Suprapubic skin (tissue), 4 donors: Measurements from ENCODE around the gene GPR137B. TPM values are rescaled to one million over a fixed set of nuclear protein-coding genes. Genes with fewer than 3 reads are reported as not detected.

Experiments used
- DNase-seq, 2 donors: peaks; one replicate each; pipeline ENCODE4 v3.0.0-alpha.2; 2019; ENCODE audit warnings: low spot score in 2 of 2
- H3K27ac ChIP-seq: fragments of 200-600 bp; sonication (generic); one replicate; pipeline ENCODE4 v1.5.1; 2019
- H3K27me3 ChIP-seq: fragments of 200-600 bp; sonication (generic); one replicate; pipeline ENCODE4 v1.5.1; 2019
- H3K36me3 ChIP-seq: fragments of 200-600 bp; sonication (generic); one replicate; pipeline ENCODE4 v1.5.1; 2019
- H3K4me1 ChIP-seq: fragments of 200-600 bp; sonication (generic); one replicate; pipeline ENCODE4 v1.5.1; 2019
- H3K4me3 ChIP-seq: fragments of 200-600 bp; sonication (generic); one replicate; pipeline ENCODE4 v1.5.1; 2019; ENCODE audit warnings: mild to moderate bottlenecking
- H3K9me3 ChIP-seq: fragments of 200-600 bp; sonication (generic); one replicate; pipeline ENCODE4 v1.5.1; 2019
- CTCF ChIP-seq, 2 donors: fragments of 200-600 bp in 1 of 2; fragments of 450-650 bp in 1 of 2; sonication (generic) in 1 of 2; IDR thresholded peaks; one replicate each; pipeline ENCODE4 v1.5.1; 2016 to 2019; ENCODE audit warnings: antibody characterized with exemption in 2 of 2, mild to moderate bottlenecking in 1 of 2, moderate library complexity in 1 of 2
- EP300 ChIP-seq: sonication (generic); formaldehyde crosslinking; IDR thresholded peaks from one replicate; pipeline ENCODE4 v1.6.1; 2017; ENCODE audit warnings: antibody characterized with exemption
- POLR2A ChIP-seq, 2 donors: fragments of 450-650 bp; IDR thresholded peaks; one replicate each; pipeline ENCODE4 v1.6.1; 2017; ENCODE audit warnings: antibody characterized with exemption in 2 of 2, mild to moderate bottlenecking in 2 of 2, moderate library complexity in 2 of 2
- POLR2AphosphoS5 ChIP-seq, 3 donors: sonication (generic); formaldehyde crosslinking; IDR thresholded peaks; one replicate each; pipeline ENCODE4 v1.6.1; 2017; ENCODE audit warnings: antibody characterized with exemption in 3 of 3
- WGBS: methylation state at CpG from one replicate; pipeline ENCODE4 v1.1.5; 2018; 5-methylcytosine and 5-hydroxymethylcytosine counted together
- total RNA-seq, 4 donors: library from RNA; depleted of rRNA; stranded (reverse); fragments of >200 nt; gene quantifications; one replicate each; pipeline ENCODE4 v1.1.0, GENCODE V29; 2016

GPR137B gene
- total RNA-seq, 4 donors from 2014 or later: 34.9 to 60.0 (median 47.2) TPM

GRCh38 chr1:236168716-236169429 lies 26.5 kb downstream of the GPR137B start:
- TF ChIP-seq CTCF (IDR thresholded peaks at IDR 0.05): peak in 1 of 2 donors; percentile 9
- TF ChIP-seq POLR2AphosphoS5 (IDR thresholded peaks at IDR 0.05): no peak
- TF ChIP-seq POLR2A (IDR thresholded peaks at IDR 0.05): no peak
- no peak for TF ChIP-seq EP300
- no peak overlapping the region for H3K4me3 ChIP-seq
- WGBS: 93% methylated on average over 9 of the region's 10 CpGs
- H3K27me3 ChIP-seq: no peaks in the 10 kb centered on the region
- no peaks in the 10 kb centered on the region for H3K9me3 ChIP-seq
- H3K36me3 ChIP-seq: peaks cover 12% of the 10 kb centered on the region
- H3K27ac ChIP-seq: no peak overlapping the region
- H3K4me1 ChIP-seq: no peaks in the 10 kb centered on the region
- peak in 1 of 2 donors; percentile 71 for DNase-seq

GRCh38 chr1:236172041-236172579 lies 29.8 kb downstream of the GPR137B start:
- TF ChIP-seq EP300 (no peak), POLR2AphosphoS5 (IDR thresholded peaks at IDR 0.05) (no peak), CTCF (IDR thresholded peaks at IDR 0.05) (no peak), POLR2A (IDR thresholded peaks at IDR 0.05) (no peak)
- peaks cover 8% of the 10 kb centered on the region for H3K36me3 ChIP-seq
- H3K27ac ChIP-seq: no peak overlapping the region
- H3K9me3 ChIP-seq: no peaks in the 10 kb centered on the region
- H3K4me1 ChIP-seq: no peaks in the 10 kb centered on the region
- no peaks in the 10 kb centered on the region for H3K27me3 ChIP-seq
- H3K4me3 ChIP-seq: no peak overlapping the region
- no peak for DNase-seq

GRCh38 chr1:236173174-236173767 lies 30.9 kb downstream of the GPR137B start:
- Histone ChIP-seq H3K9me3 (no peaks in the 10 kb centered on the region), H3K4me3 (no peak overlapping the region), H3K36me3 (peaks cover 8% of the 10 kb centered on the region), H3K27ac (no peak overlapping the region), H3K4me1 (no peaks in the 10 kb centered on the region), H3K27me3 (no peaks in the 10 kb centered on the region)
- 85% methylated on average over 5 of the region's 5 CpGs for WGBS
- no peak for DNase-seq
- no peak for TF ChIP-seq CTCF (IDR thresholded peaks at IDR 0.05)
- TF ChIP-seq POLR2AphosphoS5 (IDR thresholded peaks at IDR 0.05): no peak
- TF ChIP-seq EP300: no peak
- no peak for TF ChIP-seq POLR2A (IDR thresholded peaks at IDR 0.05)

- DNase-seq: no peak
- Histone ChIP-seq H3K27me3 (no peaks in the 10 kb centered on the region), H3K27ac (no peak overlapping the region), H3K9me3 (no peaks in the 10 kb centered on the region), H3K36me3 (peaks cover 7% of the 10 kb centered on the region), H3K4me1 (no peaks in the 10 kb centered on the region), H3K4me3 (no peak overlapping the region)
- no peak for TF ChIP-seq POLR2AphosphoS5 (IDR thresholded peaks at IDR 0.05)
- no peak for TF ChIP-seq EP300
- no peak for TF ChIP-seq CTCF (IDR thresholded peaks at IDR 0.05)
- TF ChIP-seq POLR2A (IDR thresholded peaks at IDR 0.05): no peak
- 89% methylated on average over 12 of the region's 12 CpGs for WGBS
These were observed 33.5 kb downstream of the GPR137B start for GRCh38 chr1:236175642-236176336.
